C4-2B (cell line): Measurements from ENCODE around the gene RETN.

ENCODE experiments used
- ZFX ChIP-seq: fragments of 450-650 bp; IDR thresholded peaks from 2 replicates; pipeline ENCODE4 v1.6.1; 2017
- TF ChIP-seq, protein P1 (sequence below): fragments of 450-650 bp; conservative IDR thresholded peaks from 2 replicates; pipeline ENCODE4 v1.5.1; 2017; ENCODE audit warnings: mild to moderate bottlenecking

DNA sequence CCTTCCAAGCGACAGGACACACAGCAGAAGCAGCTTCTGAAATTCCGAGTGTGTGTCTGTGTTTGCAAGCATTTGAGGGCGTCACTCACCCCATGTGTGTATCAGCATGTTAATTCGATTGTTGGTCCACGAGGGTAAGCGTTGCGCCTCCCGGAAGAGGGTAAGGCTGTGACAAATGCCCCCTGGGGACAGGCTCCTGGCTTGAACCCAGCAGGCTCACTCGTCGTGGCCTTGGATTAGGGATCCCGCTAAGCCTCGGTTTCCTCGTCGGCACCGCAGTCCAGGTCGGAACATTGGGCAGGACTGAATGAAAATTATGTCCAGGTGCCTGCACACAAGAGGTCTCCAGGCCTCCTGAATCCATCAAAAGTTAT, 32.5 kb upstream of the RETN start:
- TF ChIP-seq, protein P1, sequence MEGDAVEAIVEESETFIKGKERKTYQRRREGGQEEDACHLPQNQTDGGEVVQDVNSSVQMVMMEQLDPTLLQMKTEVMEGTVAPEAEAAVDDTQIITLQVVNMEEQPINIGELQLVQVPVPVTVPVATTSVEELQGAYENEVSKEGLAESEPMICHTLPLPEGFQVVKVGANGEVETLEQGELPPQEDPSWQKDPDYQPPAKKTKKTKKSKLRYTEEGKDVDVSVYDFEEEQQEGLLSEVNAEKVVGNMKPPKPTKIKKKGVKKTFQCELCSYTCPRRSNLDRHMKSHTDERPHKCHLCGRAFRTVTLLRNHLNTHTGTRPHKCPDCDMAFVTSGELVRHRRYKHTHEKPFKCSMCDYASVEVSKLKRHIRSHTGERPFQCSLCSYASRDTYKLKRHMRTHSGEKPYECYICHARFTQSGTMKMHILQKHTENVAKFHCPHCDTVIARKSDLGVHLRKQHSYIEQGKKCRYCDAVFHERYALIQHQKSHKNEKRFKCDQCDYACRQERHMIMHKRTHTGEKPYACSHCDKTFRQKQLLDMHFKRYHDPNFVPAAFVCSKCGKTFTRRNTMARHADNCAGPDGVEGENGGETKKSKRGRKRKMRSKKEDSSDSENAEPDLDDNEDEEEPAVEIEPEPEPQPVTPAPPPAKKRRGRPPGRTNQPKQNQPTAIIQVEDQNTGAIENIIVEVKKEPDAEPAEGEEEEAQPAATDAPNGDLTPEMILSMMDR: no peak
- TF ChIP-seq ZFX: no peak
